ENCODE results near the gene EEIG1.

Gene EEIG1

GRCh38 chr9:127958728-127959127 is 22.1 kb downstream of the EEIG1 start:
- no peak for DNase-seq

- peak; percentile 76 to 78 for DNase-seq
Measured at GRCh38 chr9:127955294-127956015, 25.3 kb downstream of the EEIG1 start.

- no peak for DNase-seq
Measured at GRCh38 chr9:127954831-127955293, 25.9 kb downstream of the EEIG1 start.

- DNase-seq, result no peak
Measured at GRCh38 chr9:127953768-127954505, 26.9 kb downstream of the EEIG1 start.

GRCh38 chr9:127953154-127953553 is 27.6 kb downstream of the EEIG1 start:
- DNase-seq, result no peak

GRCh38 chr9:127950513-127951289 is 30.1 kb downstream of the EEIG1 start:
- DNase-seq, result no peak

- no peak for DNase-seq
Measured at GRCh38 chr9:127949827-127950512, 30.8 kb downstream of the EEIG1 start.

GRCh38 chr9:127947841-127948710 is 32.7 kb downstream of the EEIG1 start:
- DNase-seq, result no peak

- DNase-seq, result no peak
Measured at GRCh38 chr9:127946728-127947127, 34.1 kb downstream of the EEIG1 start.

- DNase-seq, result no peak
Measured at GRCh38 chr9:127945942-127946341, 34.8 kb downstream of the EEIG1 start.

GRCh38 chr9:127945338-127945737 is 35.5 kb downstream of the EEIG1 start:
- DNase-seq, result no peak

GRCh38 chr9:127944586-127945218 is 36.1 kb downstream of the EEIG1 start:
- DNase-seq, result no peak

GRCh38 chr9:127943731-127944144 is 37.1 kb downstream of the EEIG1 start:
- DNase-seq, result peak; percentile 74 to 80

GRCh38 chr9:127943011-127943662 is 37.7 kb downstream of the EEIG1 start:
- no peak for DNase-seq

GRCh38 chr9:127942216-127943010 is 38.4 kb downstream of the EEIG1 start:
- DNase-seq, result peak; percentile 59 to 63

- no peak for DNase-seq
Measured at GRCh38 chr9:127941961-127942215, 38.9 kb downstream of the EEIG1 start.

GRCh38 chr9:127941062-127941960 is 39.5 kb downstream of the EEIG1 start:
- no peak for DNase-seq

GRCh38 chr9:127940593-127940992 is 40.2 kb downstream of the EEIG1 start:
- no peak for DNase-seq

GRCh38 chr9:127938298-127938690 is 42.5 kb downstream of the EEIG1 start:
- DNase-seq, result no peak

Data from CD4-positive, alpha-beta T cell treated with Interleukin-1 beta for 1 hour (primary cell).